Activated T-helper 9 cell treated with anti-CD3 and anti-CD28 coated beads, Interleukin-2, amount 50 U/mL, for 16 hours (primary cell): ENCODE data around the gene IQSEC1.

ENCODE experiments used
- DNase-seq: peaks from one replicate; pipeline ENCODE4 v3.0.0-alpha.2; 2020; ENCODE audit warnings: low read depth

Gene IQSEC1

DNA sequence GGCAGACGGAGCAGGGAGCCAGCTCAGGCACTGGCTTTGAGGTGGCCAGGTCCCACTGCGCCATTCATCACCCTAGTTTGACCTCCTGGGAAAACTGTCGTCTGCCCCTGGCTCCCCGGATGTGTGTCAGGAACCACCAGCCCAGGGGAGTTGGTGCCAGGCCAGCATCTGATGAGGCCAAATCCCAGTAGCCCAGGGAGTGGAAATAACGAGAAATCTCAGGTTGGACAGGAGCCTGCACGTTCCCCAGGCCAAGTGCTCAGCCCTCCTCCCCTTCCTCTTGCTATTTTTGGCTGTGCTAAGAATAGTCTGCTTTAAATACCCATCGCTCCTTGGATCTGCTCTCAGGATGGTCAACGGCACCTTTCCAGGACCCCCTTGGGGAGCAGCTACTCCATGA, 138.8 kb downstream of the IQSEC1 start:
- no peak for DNase-seq

DNA sequence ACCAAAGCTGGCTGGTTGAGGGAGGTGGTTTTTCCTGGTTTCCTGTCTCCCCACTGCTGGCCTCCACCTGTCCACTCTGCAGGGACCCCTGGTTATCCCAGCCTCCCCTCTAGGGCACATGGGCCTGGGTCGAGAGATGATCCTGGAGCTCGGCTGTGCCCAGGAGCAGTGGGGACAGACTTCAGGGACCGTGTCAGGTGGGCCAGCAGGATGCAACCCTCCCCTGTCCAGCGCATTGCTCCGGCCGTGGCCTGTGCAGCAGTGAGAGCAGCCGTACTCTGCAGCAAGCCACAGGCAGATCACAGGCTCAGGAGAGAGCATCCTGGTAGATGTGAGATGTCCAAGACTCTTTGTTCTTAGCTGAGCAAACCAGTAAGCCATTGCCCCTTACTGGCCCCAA, 139.3 kb downstream of the IQSEC1 start:
- no peak for DNase-seq

DNA sequence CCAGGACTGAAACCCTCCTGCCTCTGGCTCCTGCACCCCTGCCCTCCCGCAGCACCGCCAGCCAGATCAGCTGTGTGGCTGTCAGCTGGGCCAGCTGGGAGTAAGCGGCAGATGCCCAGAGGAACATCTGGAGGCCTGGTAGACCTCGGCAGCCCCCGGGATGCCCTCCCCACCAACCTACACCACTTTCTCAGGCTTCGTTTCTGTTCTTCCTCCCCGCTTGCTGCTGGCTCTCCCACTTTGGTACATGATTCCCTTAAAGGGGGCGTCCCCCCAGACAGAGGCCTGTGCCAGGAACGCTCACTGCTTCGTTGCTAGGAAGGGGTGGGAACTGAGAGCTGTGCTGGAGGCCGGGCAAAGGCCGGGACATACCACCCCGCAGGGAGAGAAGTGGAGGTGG, 140.5 kb downstream of the IQSEC1 start:
- DNase-seq = no peak

DNA sequence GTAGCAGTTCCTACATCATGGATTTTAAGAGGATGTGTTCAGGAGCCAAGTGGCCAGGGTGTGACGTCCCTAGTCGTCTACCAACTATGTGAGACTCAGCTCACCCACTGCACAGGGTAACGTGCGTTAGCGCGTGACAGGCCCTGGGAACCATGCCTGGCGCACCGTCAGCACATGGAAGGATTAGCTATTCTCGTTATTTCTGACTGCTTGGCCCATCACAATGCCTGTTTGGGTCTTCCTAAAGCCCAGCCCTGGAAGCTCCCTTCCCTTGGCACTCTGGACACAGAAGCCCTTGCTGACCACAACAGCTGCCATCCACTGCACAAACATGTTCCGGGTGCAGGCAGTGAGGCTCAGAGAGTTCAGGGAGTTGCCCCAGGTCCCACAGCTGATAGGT, 140.9 kb downstream of the IQSEC1 start:
- no peak for DNase-seq

DNA sequence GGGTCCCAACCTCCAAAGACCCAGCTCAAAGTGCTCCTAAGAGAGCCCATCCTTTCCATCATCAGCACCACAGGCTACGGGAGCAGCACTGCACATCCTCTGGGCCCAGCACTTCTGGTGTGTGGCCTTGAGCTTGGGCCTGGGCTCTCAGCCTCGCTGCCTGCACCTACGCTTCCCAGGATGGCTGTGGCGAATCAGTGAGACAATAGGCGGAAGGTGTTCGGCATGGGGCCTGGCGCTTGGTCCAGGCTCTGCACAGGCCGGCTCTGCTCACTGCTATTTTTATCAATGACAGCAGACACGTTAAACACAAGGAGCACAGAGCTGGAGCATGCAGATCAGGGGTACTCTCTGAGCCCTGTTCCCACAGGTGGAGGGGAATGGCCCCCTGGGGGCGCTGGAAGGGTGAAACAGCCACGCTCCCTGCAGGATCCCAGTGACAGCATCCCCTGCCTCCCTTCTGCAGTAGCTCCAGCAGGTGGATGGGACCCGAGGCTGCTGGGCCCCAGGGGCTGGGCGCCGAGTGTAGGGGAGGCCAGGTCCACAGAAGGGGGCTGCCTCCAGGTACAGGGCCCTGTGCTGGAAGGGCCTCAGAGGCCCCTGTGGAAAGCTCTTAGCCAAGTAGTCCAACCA, 141.8 kb downstream of the IQSEC1 start:
- no peak for DNase-seq

DNA sequence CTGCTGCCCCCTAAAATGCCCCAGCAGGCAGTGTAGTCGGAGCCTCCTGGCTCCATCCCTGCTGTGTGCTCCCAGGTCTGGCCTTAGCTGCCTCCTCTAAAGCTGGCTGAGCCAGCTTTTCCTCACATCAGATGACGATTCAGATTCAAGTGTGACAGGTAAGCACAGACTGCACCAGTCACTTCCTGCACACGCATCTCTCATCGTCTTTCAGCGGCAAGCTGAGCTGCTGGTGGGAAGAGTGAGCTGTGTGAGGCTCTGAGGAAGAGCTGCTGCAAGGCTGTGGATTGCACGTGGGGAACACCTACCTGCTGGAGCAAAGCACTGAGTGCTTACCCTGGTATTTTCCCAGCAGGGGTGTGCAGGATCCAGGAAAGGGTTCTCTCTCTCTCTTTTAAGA, 143.4 kb downstream of the IQSEC1 start:
- DNase-seq = no peak

DNA sequence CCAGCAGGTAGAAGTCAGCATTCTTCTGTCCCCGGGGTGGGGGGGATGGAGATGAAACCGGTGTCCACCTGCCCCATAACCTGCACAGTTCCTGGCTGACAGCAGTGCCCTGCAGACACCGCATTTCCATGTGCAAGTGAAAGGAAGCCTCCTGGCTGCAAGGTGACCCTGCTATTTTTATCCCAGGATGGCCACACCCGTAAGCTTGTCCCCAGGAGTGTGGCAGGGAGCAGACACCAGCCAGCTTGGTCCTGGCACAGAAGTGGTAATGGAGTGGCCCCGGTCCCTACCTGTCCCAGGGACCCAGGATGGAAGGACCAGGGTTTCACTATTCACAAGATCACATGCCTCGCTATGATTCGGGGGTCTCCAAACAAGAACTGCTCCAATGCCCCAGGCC, 146.6 kb downstream of the IQSEC1 start:
- no peak for DNase-seq

DNA sequence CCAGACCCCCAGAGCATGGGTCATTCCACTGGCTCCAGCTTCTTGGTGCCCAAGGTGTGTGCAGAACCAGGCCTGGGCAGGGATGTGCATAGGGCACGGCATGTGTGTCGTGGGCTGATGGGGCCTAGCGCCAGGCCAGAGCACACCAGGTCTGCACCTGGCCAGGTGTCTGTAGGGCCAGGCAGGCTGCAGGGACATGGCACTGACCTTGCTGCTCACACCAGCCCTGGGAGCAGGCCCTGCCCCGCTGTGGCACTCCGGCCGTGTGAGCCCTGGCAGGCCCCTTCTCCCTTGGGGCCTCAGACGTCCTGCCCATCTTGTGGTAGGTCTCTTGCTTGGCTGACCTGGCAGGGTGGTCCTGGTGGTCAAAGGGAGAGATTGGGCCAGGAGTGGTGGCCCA, 147.6 kb downstream of the IQSEC1 start:
- DNase-seq = no peak

DNA sequence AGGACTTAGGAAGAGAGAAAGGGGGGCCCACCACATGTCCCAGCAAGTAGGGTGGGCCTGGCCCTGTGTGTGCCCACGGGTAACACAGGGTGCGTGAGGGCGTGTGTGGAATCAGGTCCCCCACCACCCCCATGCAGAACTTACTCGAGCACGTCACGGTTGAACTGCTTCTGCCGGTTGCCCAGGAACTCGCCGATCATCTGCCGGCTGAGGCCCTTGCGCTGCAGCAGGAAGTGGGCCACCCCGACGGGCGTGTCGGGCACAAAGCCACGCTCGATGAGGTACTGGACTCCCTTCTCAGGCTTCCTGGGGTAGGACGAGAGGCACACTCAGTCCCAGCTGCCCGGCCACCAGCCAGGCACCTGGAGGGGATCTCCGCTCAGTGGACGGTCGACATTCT, 148.8 kb downstream of the IQSEC1 start:
- no peak for DNase-seq

DNA sequence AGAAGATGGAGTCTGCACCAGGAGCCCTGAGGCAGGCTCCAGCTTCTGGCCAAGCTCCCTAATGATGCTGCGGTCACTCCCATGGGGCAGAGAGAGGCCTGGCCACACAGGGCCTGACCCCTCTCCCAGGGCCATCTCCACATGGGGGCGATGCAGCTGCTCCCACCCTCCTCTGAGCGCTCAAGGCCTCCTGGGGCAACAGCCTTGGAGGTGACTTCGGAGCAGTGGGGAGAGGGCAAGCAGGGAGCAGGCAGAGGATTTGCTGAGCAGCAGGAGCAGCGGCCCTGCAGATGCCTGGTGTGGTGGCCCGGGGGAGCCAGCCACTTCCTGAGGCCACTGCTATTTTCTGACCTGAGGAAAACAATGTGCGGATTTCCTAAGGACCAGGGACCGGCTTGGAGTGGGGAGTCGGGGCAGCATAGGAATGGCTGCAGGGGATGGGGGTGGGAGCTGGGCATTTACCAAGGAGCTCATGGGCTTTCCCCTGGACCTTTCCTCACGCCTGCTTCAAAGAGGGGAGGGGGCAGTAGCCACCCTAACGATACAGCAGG, 150.3 kb downstream of the IQSEC1 start:
- DNase-seq = no peak

DNA sequence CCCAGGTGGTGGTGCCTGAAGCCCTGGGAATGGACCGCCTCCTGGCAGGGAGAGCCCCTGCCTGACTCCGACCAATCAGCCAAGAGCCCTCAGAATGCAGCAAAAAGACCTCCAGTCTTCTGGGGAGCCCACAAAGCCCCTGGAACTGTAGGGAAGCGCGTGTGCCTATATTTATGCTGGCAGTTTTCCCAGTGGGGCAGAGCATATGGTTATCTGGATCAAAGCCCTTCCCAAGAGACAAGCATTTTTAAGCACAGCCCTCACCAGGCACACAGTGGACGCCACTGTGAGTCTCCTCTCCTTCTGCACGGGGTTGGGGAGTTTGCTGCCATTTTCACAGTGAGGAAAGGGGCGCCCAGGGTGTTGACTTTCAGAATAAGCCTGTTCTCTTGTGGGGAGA, 150.9 kb downstream of the IQSEC1 start:
- no peak for DNase-seq

DNA sequence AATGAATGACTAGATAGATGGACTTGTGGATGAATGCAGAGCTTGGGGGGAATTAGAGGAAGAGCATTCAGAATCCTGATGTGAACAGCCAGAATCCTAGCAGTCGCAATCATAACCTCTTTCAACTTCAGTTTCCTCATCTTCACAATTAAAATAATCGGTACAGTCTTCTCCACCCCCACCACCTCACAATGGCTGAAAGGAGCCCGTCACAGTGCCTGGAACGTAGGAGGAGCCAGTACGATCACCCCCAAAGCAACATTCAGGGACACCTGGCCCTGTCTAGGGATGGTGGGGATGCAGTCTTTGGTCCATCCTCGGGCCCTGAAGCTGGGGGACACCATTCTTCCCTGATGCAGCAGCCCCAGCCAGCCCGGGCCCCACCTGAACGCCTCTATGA, 151.5 kb downstream of the IQSEC1 start:
- DNase-seq = no peak

DNA sequence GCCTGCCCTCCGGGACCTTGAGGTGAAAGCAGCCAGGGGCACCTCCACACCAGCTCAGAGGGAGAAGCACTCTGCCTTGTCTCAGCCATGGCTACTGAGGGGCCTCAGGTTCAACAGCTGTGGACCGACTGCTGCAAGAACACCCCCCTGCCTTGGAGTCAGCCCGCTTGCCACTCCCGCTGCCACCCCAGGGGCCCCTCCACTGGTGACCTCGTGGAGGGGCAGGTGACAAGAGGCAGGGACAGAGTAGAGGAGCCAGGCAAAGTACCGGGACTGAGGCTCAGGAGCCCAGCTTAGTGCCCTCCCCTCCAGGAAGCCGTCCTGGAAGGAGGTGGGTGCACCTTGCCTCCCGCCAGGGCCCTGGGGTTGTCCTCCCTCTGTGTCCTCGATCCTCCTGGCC, 152.3 kb downstream of the IQSEC1 start:
- DNase-seq = no peak

DNA sequence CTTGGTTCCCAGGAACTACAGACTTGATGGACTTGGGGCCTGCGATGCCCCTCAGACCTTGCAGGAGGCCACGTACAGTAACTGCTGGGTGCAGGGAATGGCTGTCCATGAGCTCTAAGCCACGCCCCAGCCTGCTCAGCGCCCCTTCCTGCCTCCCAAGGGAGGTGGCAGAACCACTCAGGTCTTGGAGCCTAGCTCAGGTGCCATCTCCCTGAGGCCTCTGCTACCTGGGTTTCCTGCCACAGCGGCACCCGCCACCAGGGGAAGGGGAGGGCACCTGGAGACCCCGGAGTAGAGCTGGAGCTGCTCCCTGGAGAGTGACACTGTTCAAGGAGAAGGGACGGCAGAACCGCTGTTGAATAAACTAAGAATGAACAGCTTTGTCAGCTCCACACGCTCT, 154.0 kb downstream of the IQSEC1 start:
- no peak for DNase-seq

DNA sequence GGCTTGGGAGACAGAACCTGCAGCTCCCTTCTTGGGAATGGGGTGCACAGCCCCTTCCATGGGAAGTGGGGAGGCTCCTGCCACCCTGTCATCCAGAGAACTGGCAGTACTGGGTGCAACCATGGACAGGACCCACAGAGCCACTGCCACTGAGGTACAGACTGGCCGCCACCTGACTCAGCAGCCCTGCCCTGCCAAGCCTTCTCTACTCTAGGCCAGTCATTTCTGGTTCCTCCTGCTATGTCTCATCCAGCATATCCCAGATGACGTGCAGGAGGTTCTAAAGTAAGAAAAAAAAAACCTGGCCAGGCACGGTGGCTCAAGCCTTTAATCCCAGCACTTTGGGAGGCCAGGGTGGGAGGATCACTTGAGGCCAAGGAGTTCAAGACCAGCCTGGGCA, 155.0 kb downstream of the IQSEC1 start:
- no peak for DNase-seq

DNA sequence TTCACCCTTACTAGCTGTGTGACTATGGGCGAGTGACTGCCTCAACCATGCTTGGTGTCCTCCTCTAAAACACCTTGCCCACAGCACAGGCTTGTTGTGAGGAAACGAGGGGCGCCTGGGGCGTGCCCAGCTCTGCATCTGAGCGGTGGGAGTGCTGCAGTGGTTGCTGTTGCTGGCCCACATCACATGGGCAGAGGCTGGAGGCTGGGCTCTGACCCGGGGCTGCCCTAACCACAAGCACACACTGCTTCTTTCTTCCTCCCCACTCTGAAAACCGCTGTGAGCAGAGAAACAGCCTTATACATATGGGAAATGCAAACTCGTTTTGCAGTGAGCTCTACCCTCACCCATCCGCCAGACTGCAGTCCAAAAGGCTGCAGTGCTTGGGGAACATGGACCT, 157.1 kb downstream of the IQSEC1 start:
- no peak for DNase-seq

DNA sequence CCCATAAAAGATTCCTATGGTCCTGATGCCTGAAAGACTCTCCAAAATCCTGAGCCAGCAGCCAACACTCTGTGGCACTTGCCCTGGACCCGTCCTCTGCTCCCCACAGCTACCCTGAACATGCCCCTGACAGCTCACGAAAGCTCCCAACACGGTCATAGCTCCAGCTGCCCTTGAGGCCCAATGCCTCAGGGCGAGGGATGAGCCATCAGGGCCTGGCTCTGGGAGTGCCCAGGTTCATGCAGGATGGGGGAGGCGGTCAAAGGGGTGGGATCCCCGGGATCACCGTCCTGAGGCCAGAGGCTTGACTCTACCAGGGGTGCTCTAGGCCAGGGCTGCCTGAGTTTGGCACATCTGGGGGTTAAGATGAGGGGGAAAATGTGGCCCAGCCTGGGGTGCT, 159.1 kb downstream of the IQSEC1 start:
- DNase-seq = no peak

DNA sequence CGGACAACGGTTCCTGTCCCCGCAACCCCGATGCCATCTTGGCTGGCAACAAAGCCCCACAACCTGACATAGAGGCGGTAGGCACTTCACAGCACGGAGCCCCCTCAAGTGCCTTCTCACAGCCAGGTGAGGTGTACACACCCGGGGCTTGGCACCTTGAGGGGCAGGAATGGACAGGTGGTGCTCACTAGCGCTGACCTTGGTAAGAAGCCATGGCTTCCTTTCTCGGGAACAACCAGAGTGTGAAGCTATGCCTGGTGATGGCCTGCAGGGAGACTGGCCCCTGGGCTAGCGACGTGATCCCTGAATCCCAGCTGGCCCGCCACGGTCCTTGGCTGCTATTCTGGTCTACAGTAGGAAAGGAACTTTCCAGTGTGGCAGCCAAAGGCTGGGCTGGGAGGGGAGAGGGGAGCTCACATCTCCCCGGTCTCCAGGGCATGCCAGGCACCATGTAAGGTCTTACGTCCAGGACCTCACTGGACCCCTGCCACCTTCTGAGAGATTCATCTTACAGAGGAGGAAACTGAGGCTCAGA, 161.3 kb downstream of the IQSEC1 start:
- DNase-seq = no peak

DNA sequence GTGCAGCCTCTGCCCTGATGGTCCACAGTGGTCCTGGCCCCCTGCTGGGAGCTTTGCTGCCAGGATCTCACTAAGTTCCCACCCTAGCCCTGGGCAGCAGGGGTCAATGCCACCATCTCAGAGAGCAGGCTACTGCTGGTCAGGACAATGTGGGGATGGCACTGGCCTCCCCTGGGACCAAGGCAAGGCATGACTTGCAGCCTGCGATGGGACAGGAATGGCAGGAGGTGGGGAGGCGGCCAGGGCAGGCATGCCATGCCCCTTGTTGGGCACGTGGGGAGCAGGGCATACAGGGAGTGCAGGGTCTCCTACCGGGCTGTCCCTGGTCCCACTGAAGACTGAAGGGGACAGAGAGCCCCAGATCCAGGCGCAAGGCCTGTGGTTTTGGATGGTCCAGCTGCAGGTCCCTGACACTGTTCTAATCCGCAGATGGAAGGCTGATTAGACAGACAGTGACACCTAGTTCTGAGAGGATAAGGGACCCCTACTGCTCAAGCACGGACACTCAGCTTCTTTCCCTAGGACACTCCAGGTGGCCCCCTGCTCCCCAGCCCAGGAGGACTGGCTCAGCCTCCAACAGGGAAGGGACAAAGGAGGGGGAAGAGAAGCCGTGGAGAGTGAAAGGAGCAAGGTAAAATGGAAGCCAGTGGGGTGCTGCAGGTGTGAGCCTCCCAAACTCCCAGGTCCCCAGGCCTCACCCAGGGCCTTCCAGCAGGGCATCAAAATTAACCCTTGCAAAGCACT, 162.7 kb downstream of the IQSEC1 start:
- no peak for DNase-seq

DNA sequence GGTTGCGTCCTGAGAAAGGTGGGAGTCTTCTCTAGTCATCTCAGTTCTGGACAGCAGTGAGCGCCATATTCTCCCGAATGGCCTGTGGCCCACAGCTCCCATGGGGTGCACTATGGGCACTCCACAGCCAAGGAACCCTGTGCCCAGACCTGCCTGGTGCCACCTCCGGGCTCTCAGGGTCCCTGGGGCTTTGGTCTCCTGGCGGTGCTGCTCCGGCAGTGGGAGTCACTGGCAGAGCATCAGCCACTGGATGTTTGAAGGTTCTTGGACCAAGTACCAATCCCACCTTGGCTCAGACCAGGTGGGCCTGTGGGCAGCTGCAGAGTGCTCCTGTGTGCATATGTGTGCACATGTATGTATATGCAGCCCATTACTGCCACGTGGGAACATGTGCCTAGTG, 163.5 kb downstream of the IQSEC1 start:
- DNase-seq = no peak

DNA sequence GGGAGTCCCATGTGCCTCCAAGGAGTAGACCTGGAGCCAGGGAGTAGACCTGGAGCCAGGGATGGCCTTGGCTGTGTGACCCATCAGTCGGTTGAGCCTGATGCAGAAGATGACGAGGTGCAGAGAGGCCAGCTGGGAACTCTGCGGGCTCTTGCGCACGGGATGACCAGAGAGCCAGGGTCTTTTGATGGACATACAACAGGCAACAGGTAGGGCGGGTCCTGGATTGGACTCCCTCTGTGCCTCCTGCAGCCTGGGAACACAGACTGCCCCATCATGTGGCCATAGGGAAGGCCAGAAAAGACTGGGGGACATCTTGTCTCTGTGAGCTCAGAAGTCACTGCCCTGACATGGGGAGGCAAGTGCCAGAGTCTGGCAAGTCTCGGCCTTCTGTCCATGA, 164.4 kb downstream of the IQSEC1 start:
- no peak for DNase-seq

DNA sequence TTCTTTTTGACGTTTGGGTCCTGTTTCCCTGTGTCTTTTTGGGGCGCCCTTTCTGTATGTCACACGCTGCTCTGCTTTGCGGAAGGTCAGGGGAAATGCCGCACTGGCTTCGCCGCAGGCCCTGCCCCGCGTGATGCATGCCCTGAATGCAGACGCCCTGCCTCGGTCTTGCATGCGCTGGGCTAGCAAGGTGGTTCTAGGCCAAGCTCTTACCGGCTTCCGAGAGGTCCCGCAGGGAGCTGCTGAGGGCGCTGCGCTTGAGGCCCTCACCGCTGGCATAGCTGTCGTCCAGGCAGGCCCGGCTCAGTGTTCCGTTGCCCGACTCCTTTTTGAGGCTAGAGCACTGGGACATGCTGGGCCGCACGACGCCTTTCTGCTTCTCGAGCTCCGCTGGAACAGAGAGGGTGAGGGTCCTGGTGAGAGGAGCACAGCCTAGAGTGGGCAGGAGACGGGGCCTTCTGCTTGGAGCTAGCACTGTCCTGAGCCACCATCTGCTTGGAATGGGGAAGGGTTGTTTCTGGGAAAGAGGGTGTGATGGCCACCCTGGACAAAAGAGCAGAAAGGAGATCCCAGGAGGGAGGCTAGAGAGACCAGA, 165.0 kb downstream of the IQSEC1 start:
- no peak for DNase-seq

DNA sequence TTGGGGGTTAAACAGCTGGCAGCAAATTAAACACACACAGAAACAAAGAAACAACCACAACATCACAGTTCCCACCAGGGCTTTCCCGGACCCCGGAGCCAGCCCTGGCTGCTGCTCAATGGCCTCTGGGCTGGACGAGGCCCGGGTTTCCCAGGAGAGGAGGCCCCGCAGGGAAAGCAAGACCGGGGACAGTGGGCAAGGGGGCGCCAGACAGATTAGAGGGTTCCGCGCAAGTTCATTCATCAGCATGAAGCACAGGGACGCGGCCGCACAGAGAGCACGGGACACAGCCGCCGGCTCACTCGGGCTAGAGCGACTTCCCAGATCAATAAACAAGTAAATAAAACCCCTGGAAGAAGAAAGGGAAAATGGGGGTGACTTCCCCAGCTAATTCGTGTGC, 165.5 kb downstream of the IQSEC1 start:
- DNase-seq = no peak
